Measurements from ENCODE around the gene GNB1L.

The GNB1L gene

GRCh38 chr22:19854778-19855503 lies at the start of gene GNB1L, which contains the start of gene RTL10:
Gene GNB1L, minus strand, starts transcription at chr22:19854874. Its CDS starts 33,519 bp downstream, at chr22:19821355.
Gene RTL10, minus strand, starts transcription at chr22:19854874. Its CDS starts 2,613 bp downstream, at chr22:19852261.
- peak; percentile 54 for DNase-seq

- DNase-seq: no peak
Measured at GRCh38 chr22:19904174-19904856, 49.6 kb upstream of the GNB1L start.

- DNase-seq: no peak
Measured at GRCh38 chr22:19903513-19903912, 48.8 kb upstream of the GNB1L start.

GRCh38 chr22:19903031-19903430 lies 48.4 kb upstream of the GNB1L start:
- no peak for DNase-seq

GRCh38 chr22:19902245-19902715 lies 47.6 kb upstream of the GNB1L start:
- peak; percentile 27 for DNase-seq

- DNase-seq: no peak
Measured at GRCh38 chr22:19901577-19902244, 47.0 kb upstream of the GNB1L start.

- no peak for DNase-seq
Measured at GRCh38 chr22:19900707-19901436, 46.2 kb upstream of the GNB1L start.

GRCh38 chr22:19898831-19899567 lies 44.3 kb upstream of the GNB1L start:
- no peak for DNase-seq

GRCh38 chr22:19898145-19898544 lies 43.5 kb upstream of the GNB1L start:
- DNase-seq: no peak

- DNase-seq: no peak
Measured at GRCh38 chr22:19897726-19898125, 43.1 kb upstream of the GNB1L start.

- DNase-seq: no peak
Measured at GRCh38 chr22:19896665-19897355, 42.1 kb upstream of the GNB1L start.

- DNase-seq: no peak
Measured at GRCh38 chr22:19895160-19895849, 40.6 kb upstream of the GNB1L start.

GRCh38 chr22:19893363-19893762 lies 38.7 kb upstream of the GNB1L start:
- no peak for DNase-seq

- DNase-seq: no peak
Measured at GRCh38 chr22:19892925-19893324, 38.3 kb upstream of the GNB1L start.

GRCh38 chr22:19892257-19892879 lies 37.7 kb upstream of the GNB1L start:
- DNase-seq: peak; percentile 10

- DNase-seq: peak; percentile 83
Measured at GRCh38 chr22:19891317-19892256, 36.9 kb upstream of the GNB1L start.

- no peak for DNase-seq
Measured at GRCh38 chr22:19890502-19891316, 36.0 kb upstream of the GNB1L start.

GRCh38 chr22:19889951-19890350 lies 35.3 kb upstream of the GNB1L start:
- DNase-seq: no peak
